Effector memory CD4-positive, alpha-beta T cell (primary cell): ENCODE measurements around the gene SERINC1.

Experiments used
- DNase-seq, 3 donors: peaks; one replicate each; pipeline ENCODE4 v3.0.0-alpha.2; 2020
- H3K27ac ChIP-seq: 2 replicates; pipeline ENCODE4 v1.7.0; 2013; ENCODE audit warnings: mild to moderate bottlenecking, low read length, moderate library complexity; ENCODE audit not compliant: insufficient read depth, poor library complexity, severe bottlenecking
- H3K27me3 ChIP-seq: replicated peaks from 2 replicates; pipeline ENCODE4 v1.7.0; 2013; ENCODE audit warnings: mild to moderate bottlenecking, low read length; ENCODE audit not compliant: insufficient read depth, control insufficient read depth, poor library complexity, severe bottlenecking
- H3K36me3 ChIP-seq: 2 replicates; pipeline ENCODE4 v1.7.0; 2013; ENCODE audit warnings: mild to moderate bottlenecking, low read length, moderate library complexity; ENCODE audit not compliant: control insufficient read depth, insufficient read depth
- H3K4me1 ChIP-seq: 2 replicates; pipeline ENCODE4 v1.7.0; 2013; ENCODE audit warnings: low read length, mild to moderate bottlenecking; ENCODE audit not compliant: control insufficient read depth, insufficient read depth, poor library complexity, severe bottlenecking
- H3K4me3 ChIP-seq: 2 replicates; pipeline ENCODE4 v1.7.0; 2013; ENCODE audit warnings: low read length, low read depth, mild to moderate bottlenecking; ENCODE audit not compliant: insufficient read depth, poor library complexity, severe bottlenecking
- H3K9me3 ChIP-seq: 2 replicates; pipeline ENCODE4 v1.7.0; 2013; ENCODE audit warnings: mild to moderate bottlenecking, low read length, moderate library complexity; ENCODE audit not compliant: control insufficient read depth

SERINC1 gene

DNA sequence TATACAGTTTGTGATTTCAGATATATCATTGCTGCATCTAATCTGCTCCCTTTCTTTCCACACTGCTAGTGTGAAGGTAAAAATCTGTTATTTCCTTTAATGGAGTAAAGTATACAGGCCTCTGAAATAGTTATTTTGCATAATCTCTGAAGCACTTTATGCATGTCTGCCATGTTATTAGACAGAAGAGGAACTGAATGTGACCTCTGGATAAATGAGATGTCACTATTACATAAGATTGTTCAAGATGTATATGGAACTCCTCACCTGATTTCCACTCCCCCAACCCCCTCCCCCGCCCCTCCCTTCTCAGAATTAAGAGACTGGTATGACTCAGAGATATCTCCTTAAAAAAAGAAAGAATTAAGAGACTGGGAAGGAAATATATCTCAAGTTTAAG, 26.3 kb downstream of the SERINC1 start:
- Histone ChIP-seq H3K4me1 (no peaks in the 10 kb centered on the region), H3K27ac (no peak overlapping the region), H3K4me3 (no peak overlapping the region), H3K9me3 (no peaks in the 10 kb centered on the region), H3K27me3 (no peaks in the 10 kb centered on the region), H3K36me3 (peaks cover 68% of the 10 kb centered on the region)
- no peak for DNase-seq

GRCh38 chr6:122438975-122439374, 32.6 kb downstream of the SERINC1 start:
- DNase-seq: no peak
- no peaks in the 10 kb centered on the region for H3K9me3 ChIP-seq
- H3K36me3 ChIP-seq: peaks cover 44% of the 10 kb centered on the region
- no peaks in the 10 kb centered on the region for H3K4me1 ChIP-seq
- no peaks in the 10 kb centered on the region for H3K27me3 ChIP-seq
- no peak overlapping the region for H3K4me3 ChIP-seq
- H3K27ac ChIP-seq: no peak overlapping the region

DNA sequence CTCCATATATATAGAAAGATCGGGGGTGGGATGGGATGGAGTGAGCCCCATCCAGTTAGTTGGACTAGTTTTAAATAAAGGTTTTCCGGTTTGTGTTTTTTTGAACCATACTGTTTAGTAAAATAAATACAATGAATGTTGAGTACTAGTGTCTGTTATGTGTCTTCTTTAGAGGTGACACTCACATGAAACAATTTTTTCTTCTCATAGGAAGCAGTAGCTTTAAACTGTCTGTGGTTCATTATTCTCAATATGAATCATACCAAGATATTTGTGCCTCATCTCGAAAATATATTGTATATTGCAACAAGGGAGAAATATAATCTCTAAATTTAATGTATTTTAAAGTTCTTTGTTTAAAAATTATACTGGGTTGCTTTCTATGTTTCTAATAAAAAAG, 38.8 kb downstream of the SERINC1 start:
- DNase-seq: no peak
- Histone ChIP-seq H3K27me3 (no peaks in the 10 kb centered on the region), H3K4me3 (no peak overlapping the region), H3K9me3 (no peaks in the 10 kb centered on the region), H3K4me1 (no peaks in the 10 kb centered on the region), H3K27ac (no peak overlapping the region), H3K36me3 (peaks cover 13% of the 10 kb centered on the region)

DNA sequence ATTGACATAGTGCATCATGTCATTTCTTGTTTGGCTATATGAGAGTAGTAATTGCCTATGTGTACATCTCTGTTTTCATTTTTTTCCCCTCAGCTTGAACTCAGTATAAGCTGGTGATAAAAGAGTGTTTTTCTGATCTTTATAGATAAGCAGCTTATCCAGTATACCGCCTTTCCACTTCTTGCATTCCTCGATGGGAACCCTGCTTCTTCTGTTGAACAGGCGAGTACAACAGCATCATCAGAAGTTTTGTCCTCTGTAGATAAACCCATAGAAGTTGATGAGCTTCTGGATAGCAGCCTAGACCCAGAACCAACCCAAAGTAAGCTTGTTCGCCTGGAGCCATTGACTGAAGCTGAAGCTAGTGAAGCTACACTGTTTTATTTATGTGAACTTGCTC, 39.8 kb downstream of the SERINC1 start:
- Histone ChIP-seq H3K27ac (no peak overlapping the region), H3K9me3 (no peaks in the 10 kb centered on the region), H3K4me1 (no peaks in the 10 kb centered on the region), H3K36me3 (peaks cover 9% of the 10 kb centered on the region), H3K4me3 (no peak overlapping the region), H3K27me3 (no peaks in the 10 kb centered on the region)
- no peak for DNase-seq

GRCh38 chr6:122429323-122429722, 42.3 kb downstream of the SERINC1 start:
- Histone ChIP-seq H3K4me3 (no peak overlapping the region), H3K27ac (no peak overlapping the region), H3K9me3 (no peaks in the 10 kb centered on the region), H3K36me3 (peaks cover 24% of the 10 kb centered on the region), H3K27me3 (no peaks in the 10 kb centered on the region), H3K4me1 (no peaks in the 10 kb centered on the region)
- DNase-seq: no peak

DNA sequence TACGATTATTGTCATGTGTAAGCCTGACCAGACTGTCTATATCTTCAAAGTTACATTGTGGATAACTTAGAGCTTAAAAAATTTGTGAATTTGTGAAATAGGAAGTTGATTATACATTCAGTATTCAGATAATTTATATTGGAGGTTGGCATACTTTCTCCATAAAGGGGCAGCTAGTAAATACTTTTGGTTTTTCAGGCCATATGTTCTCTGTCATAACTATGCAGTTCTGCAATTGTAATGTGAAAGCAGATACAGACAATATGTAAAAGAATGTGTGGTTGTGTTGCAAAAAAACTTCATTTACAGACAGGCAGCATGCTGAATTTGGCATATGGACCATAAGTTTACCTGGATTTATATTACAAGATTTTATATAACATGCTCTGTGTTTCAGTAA, 42.8 kb downstream of the SERINC1 start:
- Histone ChIP-seq H3K4me1 (no peaks in the 10 kb centered on the region), H3K36me3 (peaks cover 28% of the 10 kb centered on the region), H3K27me3 (no peaks in the 10 kb centered on the region), H3K9me3 (no peaks in the 10 kb centered on the region), H3K27ac (no peak overlapping the region), H3K4me3 (no peak overlapping the region)
- no peak for DNase-seq

GRCh38 chr6:122426597-122426996, 45.0 kb downstream of the SERINC1 start:
- DNase-seq: no peak
- H3K4me3 ChIP-seq: no peak overlapping the region
- H3K9me3 ChIP-seq: no peaks in the 10 kb centered on the region
- no peaks in the 10 kb centered on the region for H3K4me1 ChIP-seq
- no peaks in the 10 kb centered on the region for H3K27me3 ChIP-seq
- no peak overlapping the region for H3K27ac ChIP-seq
- H3K36me3 ChIP-seq: peaks cover 20% of the 10 kb centered on the region

GRCh38 chr6:122423734-122424133, 47.9 kb downstream of the SERINC1 start:
- no peak overlapping the region for H3K4me3 ChIP-seq
- no peaks in the 10 kb centered on the region for H3K9me3 ChIP-seq
- H3K4me1 ChIP-seq: no peaks in the 10 kb centered on the region
- no peak for DNase-seq
- no peaks in the 10 kb centered on the region for H3K27me3 ChIP-seq
- no peak overlapping the region for H3K27ac ChIP-seq
- H3K36me3 ChIP-seq: peaks cover 29% of the 10 kb centered on the region

DNA sequence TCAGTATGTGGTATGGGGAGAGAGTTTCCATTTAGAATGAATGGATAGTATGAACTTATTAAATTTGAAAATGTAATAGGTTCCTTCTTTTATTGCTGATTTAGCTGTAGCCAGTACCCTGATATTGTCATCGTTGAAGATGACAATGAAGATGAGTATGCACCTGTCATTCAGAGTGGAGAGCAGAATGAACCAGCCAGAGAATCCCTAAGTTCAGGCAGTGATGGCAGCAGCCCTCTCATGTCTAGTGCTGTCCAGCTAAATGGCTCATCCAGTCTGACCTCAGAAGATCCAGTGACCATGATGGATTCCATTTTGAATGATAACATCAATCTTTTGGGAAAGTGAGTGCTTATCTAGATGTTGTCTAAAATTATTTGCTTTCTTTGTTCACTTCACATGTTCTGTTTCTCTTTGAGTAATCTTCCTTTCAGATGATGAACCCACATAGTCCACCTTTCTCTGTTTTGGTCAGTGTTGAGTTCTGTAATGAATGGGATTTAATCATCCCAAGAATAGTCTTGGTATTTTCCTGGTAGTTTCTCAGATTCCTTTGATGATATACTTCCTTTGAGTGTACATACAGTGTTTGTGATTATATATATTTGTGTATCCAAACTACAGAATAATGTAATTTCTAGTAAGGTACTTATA, 48.9 kb downstream of the SERINC1 start:
- peaks cover 29% of the 10 kb centered on the region for H3K36me3 ChIP-seq
- H3K9me3 ChIP-seq: no peaks in the 10 kb centered on the region
- H3K27ac ChIP-seq: no peak overlapping the region
- no peak overlapping the region for H3K4me3 ChIP-seq
- no peaks in the 10 kb centered on the region for H3K27me3 ChIP-seq
- no peaks in the 10 kb centered on the region for H3K4me1 ChIP-seq
- no peak for DNase-seq

- Histone ChIP-seq H3K27ac (no peak overlapping the region), H3K4me1 (no peaks in the 10 kb centered on the region), H3K36me3 (peaks cover 29% of the 10 kb centered on the region), H3K27me3 (no peaks in the 10 kb centered on the region), H3K4me3 (no peak overlapping the region), H3K9me3 (no peaks in the 10 kb centered on the region)
- DNase-seq: no peak
Measured at GRCh38 chr6:122422003-122422402, 49.6 kb downstream of the SERINC1 start.
